Stomach (tissue), 9 donors: ENCODE results near the gene PAK2. TPM values are rescaled to one million over a fixed set of nuclear protein-coding genes. Genes with fewer than 3 reads are reported as not detected.
A peak's percentile ranks its signal among the peaks of the same experiment; 100 is the strongest.
"Not testable (repeated sequence)": the region's sequence is repeated elsewhere in the genome, so short reads cannot be mapped to it uniquely, and the experiment has no call there.

Experiments used
- DNase-seq, 2 donors: peaks; one replicate each; pipeline versions ENCODE4 v3.0.0 to v3.0.0-alpha.2; 2013 to 2019
- H3K27ac ChIP-seq, 5 donors: fragments of 200-600 bp in 4 of 5; sonication (generic) in 4 of 5; one replicate each; pipeline ENCODE4 v1.5.1; 2013 to 2019; ENCODE audit warnings: mild to moderate bottlenecking in 1 of 5, moderate library complexity in 1 of 5
- H3K27me3 ChIP-seq, 3 donors: fragments of 200-600 bp; sonication (generic); one replicate each; pipeline ENCODE4 v1.5.1; 2017 to 2019; ENCODE audit warnings: mixed run types in 1 of 3
- H3K36me3 ChIP-seq, 4 donors: fragments of 200-600 bp; sonication (generic); 1 replicate in 3 of 4; 2 replicates in 1 of 4; pipeline ENCODE4 v1.5.1; 2016 to 2019
- H3K4me1 ChIP-seq, 4 donors: fragments of 200-600 bp; sonication (generic); one replicate each; pipeline ENCODE4 v1.5.1; 2016 to 2019
- H3K4me3 ChIP-seq, 4 donors: fragments of 200-600 bp; sonication (generic) in 3 of 4; one replicate each; pipeline ENCODE4 v1.5.1; 2016 to 2019; ENCODE audit warnings: mild to moderate bottlenecking in 1 of 4
- H3K9me3 ChIP-seq, 4 donors: fragments of 200-600 bp; sonication (generic); one replicate each; pipeline ENCODE4 v1.5.1; 2016 to 2019
- EP300 ChIP-seq: sonication (generic); formaldehyde crosslinking; IDR thresholded peaks from one replicate; pipeline ENCODE4 v1.6.1; 2017; ENCODE audit warnings: antibody characterized with exemption
- POLR2A ChIP-seq, 4 donors: fragments of 450-650 bp; IDR thresholded peaks; one replicate each; pipeline ENCODE4 v1.6.1; 2016; ENCODE audit warnings: antibody characterized with exemption in 4 of 4, control low read depth in 2 of 4, mild to moderate bottlenecking in 1 of 4, moderate library complexity in 1 of 4
- POLR2AphosphoS5 ChIP-seq, 3 donors: sonication (generic); formaldehyde crosslinking; IDR thresholded peaks; one replicate each; pipeline ENCODE4 v1.6.1; 2016; ENCODE audit warnings: antibody characterized with exemption in 3 of 3
- WGBS, 5 donors: extraction: QIAGEN DNeasy Blood & Tissue Kit in 3 of 5; methylation state at CpG; one replicate each; pipeline versions ENCODE4 v1.1.5 to v1.1.7; 2013 to 2018; 5-methylcytosine and 5-hydroxymethylcytosine counted together
- intact Hi-C: fragments of 100-400 bp; cut with DNase I; formaldehyde crosslinking; loops from one replicate; pipeline ENCODE4 v1.15.1; 2023; ENCODE audit warnings: low total_unique reads
- polyA plus RNA-seq, 3 donors: library from polyadenylated mRNA; stranded (reverse); fragments of 200-250 nt; gene quantifications; one replicate each; pipeline ENCODE4 v1.2.3, GENCODE V29; 2013
- total RNA-seq, 5 donors: library from RNA; depleted of rRNA; stranded (reverse); fragments of >200 nt; gene quantifications; one replicate each; pipeline versions ENCODE4 v1.1.0 to v1.2.3, GENCODE V29; 2014 to 2016
- TF ChIP-seq, protein P1 (sequence below), 7 experiments: fragments of 450-650 bp in 4 of 7; fragments of 200-600 bp in 3 of 7; sonication (generic) in 3 of 7; IDR thresholded peaks; one replicate each; pipeline ENCODE4 v1.5.1; 2016 to 2019; ENCODE audit warnings: antibody characterized with exemption in 7 of 7, control low read depth in 2 of 7, mild to moderate bottlenecking in 1 of 7
- donor health status: healthy with polysubstance abuse.
- donor health status: Bipolar disorder and iron deficiency.
- donor health status: healthy.

Gene PAK2
- total and polyA plus RNA-seq, 8 donors = 11.1 to 88.7 (median 22.0) TPM

DNA sequence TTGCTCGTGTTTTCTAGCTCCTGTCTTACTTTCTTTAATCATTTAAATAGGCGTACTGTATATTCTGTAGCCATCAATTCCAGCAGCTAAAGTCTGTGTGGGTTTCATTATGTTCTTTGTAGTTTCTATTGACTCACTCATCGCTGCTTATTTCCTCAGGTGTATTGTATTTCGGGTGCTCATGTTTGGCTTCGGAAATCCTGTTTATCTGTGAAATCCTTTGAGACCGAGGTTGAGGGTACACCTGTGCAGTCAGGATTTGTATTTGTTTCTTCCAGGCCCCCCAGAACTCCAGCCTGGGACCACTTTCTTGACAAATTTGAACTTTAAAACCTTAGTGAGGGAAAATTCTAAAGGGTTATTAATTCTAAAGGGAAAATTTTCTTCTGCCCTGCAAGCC, 2.0 kb upstream of the PAK2 start:
- TF ChIP-seq, protein P1, sequence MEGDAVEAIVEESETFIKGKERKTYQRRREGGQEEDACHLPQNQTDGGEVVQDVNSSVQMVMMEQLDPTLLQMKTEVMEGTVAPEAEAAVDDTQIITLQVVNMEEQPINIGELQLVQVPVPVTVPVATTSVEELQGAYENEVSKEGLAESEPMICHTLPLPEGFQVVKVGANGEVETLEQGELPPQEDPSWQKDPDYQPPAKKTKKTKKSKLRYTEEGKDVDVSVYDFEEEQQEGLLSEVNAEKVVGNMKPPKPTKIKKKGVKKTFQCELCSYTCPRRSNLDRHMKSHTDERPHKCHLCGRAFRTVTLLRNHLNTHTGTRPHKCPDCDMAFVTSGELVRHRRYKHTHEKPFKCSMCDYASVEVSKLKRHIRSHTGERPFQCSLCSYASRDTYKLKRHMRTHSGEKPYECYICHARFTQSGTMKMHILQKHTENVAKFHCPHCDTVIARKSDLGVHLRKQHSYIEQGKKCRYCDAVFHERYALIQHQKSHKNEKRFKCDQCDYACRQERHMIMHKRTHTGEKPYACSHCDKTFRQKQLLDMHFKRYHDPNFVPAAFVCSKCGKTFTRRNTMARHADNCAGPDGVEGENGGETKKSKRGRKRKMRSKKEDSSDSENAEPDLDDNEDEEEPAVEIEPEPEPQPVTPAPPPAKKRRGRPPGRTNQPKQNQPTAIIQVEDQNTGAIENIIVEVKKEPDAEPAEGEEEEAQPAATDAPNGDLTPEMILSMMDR (IDR thresholded peaks at IDR 0.05) = no peak
- TF ChIP-seq EP300 = no peak
- TF ChIP-seq POLR2A (IDR thresholded peaks at IDR 0.05) = no peak
- no peak for TF ChIP-seq POLR2AphosphoS5 (IDR thresholded peaks at IDR 0.05)
- intact Hi-C loops = no loop called here
- Histone ChIP-seq H3K27ac (no peak overlapping the region), H3K9me3 (no peaks in the 10 kb centered on the region), H3K36me3 (peaks cover 0 to 11% (median 7%) of the 10 kb centered on the region in 4 donors), H3K27me3 (no peaks in the 10 kb centered on the region), H3K4me3 (no peak overlapping the region), H3K4me1 (peaks cover 11 to 23% (median 19%) of the 10 kb centered on the region in 4 donors)
- 81 to 90% (median 86%) methylated on average over 6 of the region's 6 CpGs for WGBS, 5 donors
- DNase-seq = no peak

DNA sequence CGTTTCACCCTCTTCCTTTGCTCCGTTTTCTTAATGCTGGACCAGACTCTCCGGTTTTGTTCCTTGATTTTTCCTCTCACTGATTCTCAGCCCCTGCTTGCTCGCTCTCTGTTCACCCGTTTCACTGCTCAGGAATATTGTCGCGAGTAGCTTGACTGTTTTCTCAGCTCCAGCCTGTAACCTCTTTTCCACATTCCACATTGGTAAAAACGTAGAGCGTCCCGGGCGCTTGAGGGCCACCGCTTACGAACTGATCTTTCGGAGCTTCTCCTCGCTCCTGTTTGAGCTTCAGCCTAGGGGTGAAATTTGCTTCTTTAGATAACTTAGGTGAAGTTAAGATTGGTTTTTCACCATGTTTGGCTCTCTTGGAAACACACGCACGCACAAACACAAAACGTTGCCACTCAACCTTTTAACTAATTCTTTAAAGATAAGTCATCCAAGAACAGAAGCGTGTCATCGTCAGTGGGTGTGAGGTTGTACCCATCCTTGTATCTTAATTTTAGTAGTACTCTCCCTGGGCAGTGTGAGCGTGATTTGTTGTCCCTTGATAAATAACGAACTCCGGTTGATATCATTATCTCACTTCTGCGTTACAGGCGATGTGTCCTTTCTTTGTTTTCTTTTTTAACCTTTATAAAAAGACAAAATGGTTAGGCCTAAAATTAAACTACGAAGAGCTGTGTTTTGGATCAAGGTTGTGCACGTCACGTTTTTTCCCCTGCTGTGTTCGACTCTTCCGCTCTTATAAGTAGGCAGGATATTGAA, 1.0 kb downstream of the PAK2 start:
- intact Hi-C loops = no loop called here
- no peak for TF ChIP-seq POLR2AphosphoS5 (IDR thresholded peaks at IDR 0.05)
- no peak for TF ChIP-seq POLR2A (IDR thresholded peaks at IDR 0.05)
- no peak for TF ChIP-seq EP300
- TF ChIP-seq, protein P1 (IDR thresholded peaks at IDR 0.05) = no peak
- H3K9me3 ChIP-seq = no peaks in the 10 kb centered on the region
- H3K27ac ChIP-seq = peak overlapping the region; percentile 91 to 99 (median 98)
- H3K27me3 ChIP-seq = no peaks in the 10 kb centered on the region
- H3K36me3 ChIP-seq = no peaks in the 10 kb centered on the region
- WGBS, 5 donors = 0 to 1% (median 0%) methylated on average over 30 of the region's 30 CpGs
- peak overlapping the region; percentile 88 to 98 (median 92) for H3K4me3 ChIP-seq
- DNase-seq = peak in 1 of 2 donors; percentile 77
- peaks cover 11 to 52% (median 33%) of the 10 kb centered on the region in 4 donors for H3K4me1 ChIP-seq

DNA sequence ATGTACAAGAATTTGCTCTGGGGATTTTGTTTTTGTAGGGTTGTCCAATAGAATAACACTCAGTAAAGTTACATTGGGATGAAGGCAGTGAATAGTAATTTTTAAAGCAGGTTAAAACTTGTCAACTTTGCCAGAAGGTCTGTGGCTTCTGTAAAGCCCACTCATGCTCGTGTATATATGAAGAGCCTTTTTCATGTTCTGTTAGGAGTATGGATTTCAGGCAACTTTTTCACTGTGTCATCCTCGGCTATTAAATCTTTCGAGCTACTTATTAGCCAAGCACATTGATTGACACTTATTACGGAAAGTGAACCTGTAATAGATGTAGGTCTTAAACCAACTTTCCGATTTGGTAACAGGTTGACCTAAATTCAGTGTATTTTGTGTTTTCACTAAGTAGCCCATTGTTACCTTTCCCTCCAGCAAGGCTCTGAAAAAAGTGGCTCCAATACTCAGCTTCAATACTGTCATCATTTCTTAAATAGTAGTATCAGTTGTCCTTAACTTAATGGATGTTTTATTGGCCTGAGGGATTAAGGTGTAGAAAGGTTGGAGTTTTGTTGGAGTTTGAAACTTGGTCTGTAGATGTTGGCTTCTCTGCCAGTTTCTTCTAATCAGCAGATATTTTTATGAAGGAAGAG, 1.7 kb downstream of the PAK2 start:
- Histone ChIP-seq H3K4me3 (peak overlapping the region; percentile 88 to 98 (median 92)), H3K4me1 (peaks cover 11 to 52% (median 33%) of the 10 kb centered on the region in 4 donors), H3K36me3 (peaks cover 0 to 5% (median 0%) of the 10 kb centered on the region in 4 donors), H3K9me3 (no peaks in the 10 kb centered on the region), H3K27me3 (no peaks in the 10 kb centered on the region), H3K27ac (peak overlapping the region in 4 of 5 donors; percentile 97 to 99 (median 98))
- TF ChIP-seq EP300 = no peak
- TF ChIP-seq, protein P1 (IDR thresholded peaks at IDR 0.05) = no peak
- no peak for TF ChIP-seq POLR2AphosphoS5 (IDR thresholded peaks at IDR 0.05)
- TF ChIP-seq POLR2A (IDR thresholded peaks at IDR 0.05) = no peak
- 10 to 23% (median 13%) methylated on average over 5 of the region's 5 CpGs for WGBS, 5 donors
- DNase-seq = no peak
- intact Hi-C loops = no loop called here

DNA sequence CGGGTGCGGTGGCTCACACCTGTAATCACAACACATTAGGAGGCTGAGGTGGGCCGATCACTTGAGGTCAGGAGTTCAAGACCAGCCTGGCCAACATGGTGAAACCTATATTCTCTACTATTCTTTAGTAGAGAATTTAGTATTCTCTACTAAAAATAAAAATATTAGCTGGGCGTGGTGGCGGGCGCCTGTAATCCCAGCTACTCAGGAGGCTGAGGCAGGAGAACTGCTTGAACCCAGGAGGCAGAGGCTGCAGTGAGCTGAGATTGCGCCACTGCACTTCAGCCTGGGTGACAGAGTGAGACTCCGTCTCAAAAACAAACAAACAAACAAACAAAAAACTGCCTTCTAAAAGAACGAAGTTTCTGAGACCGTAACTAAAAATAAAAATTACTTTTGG, 3.9 kb downstream of the PAK2 start:
- 90 to 95% (median 93%) methylated on average over 10 of the region's 10 CpGs for WGBS, 5 donors
- intact Hi-C loops, H3K9me3 ChIP-seq, H3K27me3 ChIP-seq, DNase-seq, H3K36me3 ChIP-seq, H3K4me3 ChIP-seq, H3K27ac ChIP-seq: not testable (repeated sequence)
- peaks cover 11 to 54% (median 34%) of the 10 kb centered on the region in 4 donors for H3K4me1 ChIP-seq
